ENCODE data around the gene TNFRSF1B.

TNFRSF1B gene

DNA sequence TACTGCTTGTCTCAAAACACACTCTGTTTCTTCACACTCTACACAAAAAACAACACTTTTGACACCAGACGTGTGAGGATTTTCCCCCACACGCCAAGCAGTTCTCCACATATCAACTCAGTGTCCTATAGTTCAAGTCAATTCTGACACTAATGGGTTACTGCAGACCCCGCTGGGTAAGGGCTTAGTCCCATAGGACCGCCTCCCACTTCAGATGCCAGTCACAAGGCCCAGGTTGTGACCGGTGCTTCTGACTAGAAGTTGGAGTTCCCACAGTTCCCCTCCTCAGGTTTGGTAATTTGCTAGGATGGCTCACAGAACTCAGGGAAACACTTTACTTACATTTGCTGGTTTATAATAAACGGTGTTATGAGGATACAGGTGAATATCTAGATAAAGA, 83.0 kb downstream of the TNFRSF1B start:
- Histone ChIP-seq H3K4me3 (ENCODE audit: low read length) (no peak overlapping the region), H2AFZ (ENCODE audit: low read length) (no peak overlapping the region), H4K20me1 (ENCODE audit: insufficient read depth, low read length) (no peaks in the 10 kb centered on the region), H3K79me2 (ENCODE audit: low read length) (no peaks in the 10 kb centered on the region), H3K4me1 (ENCODE audit: low read length) (no peaks in the 10 kb centered on the region), H3K27me3 (replicated peaks; ENCODE audit: insufficient read depth, low read length) (no peaks in the 10 kb centered on the region), H3K9me3 (replicated peaks; ENCODE audit: insufficient read depth, low read length) (no peaks in the 10 kb centered on the region), H3F3A (ENCODE audit: insufficient read depth, low read length) (no peaks in the 10 kb centered on the region), H3K36me3 (replicated peaks; ENCODE audit: insufficient read depth, low read length) (no peaks in the 10 kb centered on the region), H3K4me2 (ENCODE audit: low read depth, low read length) (no peak overlapping the region), H3K27ac (ENCODE audit: low read length) (no peak overlapping the region), H3K9me2 (replicated peaks; ENCODE audit: insufficient read depth, low read length) (no peaks in the 10 kb centered on the region), H3K9ac (ENCODE audit: low read length) (no peak overlapping the region)
- no peak for TF ChIP-seq EZH2phosphoT487 (IDR thresholded peaks at IDR 0.05; ENCODE audit: low read length)
- no peak for TF ChIP-seq EZH2 (optimal IDR thresholded peaks at IDR 0.05; ENCODE audit: low read depth, low read length)
- no peak for TF ChIP-seq CTCF (IDR thresholded peaks at IDR 0.05; ENCODE audit: low read length)
- DNase-seq = no peak

DNA sequence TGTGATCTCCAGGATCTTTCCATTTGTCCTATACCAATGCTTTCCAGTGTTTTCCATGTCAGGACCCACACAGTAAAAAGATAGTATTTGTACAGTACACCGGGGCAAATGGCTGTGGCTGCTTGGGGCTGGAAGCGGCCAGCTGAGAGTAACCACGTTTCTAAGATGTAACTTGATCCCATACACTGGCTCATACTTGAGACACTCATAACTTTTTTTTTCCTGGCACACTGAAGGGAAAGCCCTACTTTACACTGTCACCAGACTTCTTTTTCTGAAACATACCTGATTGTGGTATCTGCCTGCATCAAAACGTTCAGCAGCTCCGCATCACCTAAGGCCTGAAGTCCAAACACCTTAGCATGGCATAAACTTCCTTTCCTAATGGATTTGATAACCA, 84.7 kb downstream of the TNFRSF1B start:
- no peaks in the 10 kb centered on the region for H3K36me3 ChIP-seq (replicated peaks; ENCODE audit: insufficient read depth, low read length)
- no peak for TF ChIP-seq EZH2 (optimal IDR thresholded peaks at IDR 0.05; ENCODE audit: low read depth, low read length)
- no peak for TF ChIP-seq EZH2phosphoT487 (IDR thresholded peaks at IDR 0.05; ENCODE audit: low read length)
- TF ChIP-seq CTCF (IDR thresholded peaks at IDR 0.05; ENCODE audit: low read length) = no peak
- no peaks in the 10 kb centered on the region for H3K27me3 ChIP-seq (replicated peaks; ENCODE audit: insufficient read depth, low read length)
- H2AFZ ChIP-seq (ENCODE audit: low read length) = no peak overlapping the region
- H3K4me2 ChIP-seq (ENCODE audit: low read depth, low read length) = no peak overlapping the region
- H3F3A ChIP-seq (ENCODE audit: insufficient read depth, low read length) = no peaks in the 10 kb centered on the region
- no peaks in the 10 kb centered on the region for H4K20me1 ChIP-seq (ENCODE audit: insufficient read depth, low read length)
- H3K4me3 ChIP-seq (ENCODE audit: low read length) = no peak overlapping the region
- no peak overlapping the region for H3K9ac ChIP-seq (ENCODE audit: low read length)
- no peaks in the 10 kb centered on the region for H3K9me2 ChIP-seq (replicated peaks; ENCODE audit: insufficient read depth, low read length)
- H3K79me2 ChIP-seq (ENCODE audit: low read length) = no peaks in the 10 kb centered on the region
- no peaks in the 10 kb centered on the region for H3K4me1 ChIP-seq (ENCODE audit: low read length)
- H3K9me3 ChIP-seq (replicated peaks; ENCODE audit: insufficient read depth, low read length) = no peaks in the 10 kb centered on the region
- no peak for DNase-seq
- no peak overlapping the region for H3K27ac ChIP-seq (ENCODE audit: low read length)

- Histone ChIP-seq H2AFZ (ENCODE audit: low read length) (no peak overlapping the region), H4K20me1 (ENCODE audit: insufficient read depth, low read length) (no peaks in the 10 kb centered on the region), H3K4me3 (ENCODE audit: low read length) (no peak overlapping the region), H3K9ac (ENCODE audit: low read length) (no peak overlapping the region), H3K9me2 (replicated peaks; ENCODE audit: insufficient read depth, low read length) (no peaks in the 10 kb centered on the region), H3K36me3 (replicated peaks; ENCODE audit: insufficient read depth, low read length) (no peaks in the 10 kb centered on the region), H3F3A (ENCODE audit: insufficient read depth, low read length) (no peaks in the 10 kb centered on the region), H3K4me2 (ENCODE audit: low read depth, low read length) (no peak overlapping the region), H3K27ac (ENCODE audit: low read length) (no peak overlapping the region), H3K79me2 (ENCODE audit: low read length) (no peaks in the 10 kb centered on the region), H3K9me3 (replicated peaks; ENCODE audit: insufficient read depth, low read length) (no peaks in the 10 kb centered on the region), H3K27me3 (replicated peaks; ENCODE audit: insufficient read depth, low read length) (no peaks in the 10 kb centered on the region), H3K4me1 (ENCODE audit: low read length) (no peaks in the 10 kb centered on the region)
- DNase-seq = no peak
- TF ChIP-seq EZH2phosphoT487 (IDR thresholded peaks at IDR 0.05; ENCODE audit: low read length) (no peak), EZH2 (optimal IDR thresholded peaks at IDR 0.05; ENCODE audit: low read depth, low read length) (no peak), CTCF (IDR thresholded peaks at IDR 0.05; ENCODE audit: low read length) (no peak)
Observed at GRCh38 chr1:12255913-12256312, 89.1 kb downstream of the TNFRSF1B start.
